ENCODE data around the gene COL8A2. TPM values are rescaled to one million over a fixed set of nuclear protein-coding genes. Genes with fewer than 3 reads are reported as not detected.

COL8A2 gene
- polyA plus RNA-seq, 1 donor from 2014 or later = not detected

- H2AFZ ChIP-seq (ENCODE audit: low read depth, low read length) = no peak overlapping the region
- peak overlapping the region; percentile 76 for H3K4me2 ChIP-seq (ENCODE audit: low read length)
- no peaks in the 10 kb centered on the region for H3F3A ChIP-seq (ENCODE audit: insufficient read depth, low read length, poor library complexity, severe bottlenecking)
- H3K4me3 ChIP-seq (ENCODE audit: low read length) = peak overlapping the region; percentile 63
- H3K27ac ChIP-seq (ENCODE audit: low read length) = no peak overlapping the region
- no peaks in the 10 kb centered on the region for H3K36me3 ChIP-seq (ENCODE audit: insufficient read depth, low read length)
- H4K20me1 ChIP-seq (ENCODE audit: insufficient read depth) = peaks cover 40% of the 10 kb centered on the region
- H3K9me3 ChIP-seq (ENCODE audit: low read length) = no peaks in the 10 kb centered on the region
- peak overlapping the region; percentile 38 for H3K9ac ChIP-seq (ENCODE audit: low read length)
- no peaks in the 10 kb centered on the region for H3K9me2 ChIP-seq (ENCODE audit: insufficient read depth, low read length)
- peaks cover 94% of the 10 kb centered on the region for H3K79me2 ChIP-seq (replicated peaks; ENCODE audit: insufficient read depth, low read length)
- no peak for TF ChIP-seq MXI1 (conservative IDR thresholded peaks at IDR 0.05; ENCODE audit: poor library complexity, severe bottlenecking)
- TF ChIP-seq TAF1 (IDR thresholded peaks at IDR 0.05; ENCODE audit: low read depth) = no peak
- TF ChIP-seq REST (IDR thresholded peaks at IDR 0.05; ENCODE audit: borderline replicate concordance) = no peak
- no peak for TF ChIP-seq SMC3 (conservative IDR thresholded peaks at IDR 0.05; ENCODE audit: poor library complexity)
- TF ChIP-seq EP300 (conservative IDR thresholded peaks at IDR 0.05; ENCODE audit: poor library complexity, severe bottlenecking) = no peak
- no peak for TF ChIP-seq RAD21 (conservative IDR thresholded peaks at IDR 0.05)
- no peak for TF ChIP-seq CTCF (IDR thresholded peaks at IDR 0.05; ENCODE audit: poor library complexity, severe bottlenecking)
- no peak for TF ChIP-seq EZH2 (IDR thresholded peaks at IDR 0.05; ENCODE audit: borderline replicate concordance, insufficient read depth, low read length, poor library complexity, severe bottlenecking)
- H3K27me3 ChIP-seq (ENCODE audit: insufficient read depth, low read depth, low read length) = no peaks in the 10 kb centered on the region
Measured at GRCh38 chr1:36161641-36162531, 36.9 kb upstream of the COL8A2 start.

- Histone ChIP-seq H3K36me3 (ENCODE audit: insufficient read depth, low read length) (no peaks in the 10 kb centered on the region), H3K27me3 (ENCODE audit: insufficient read depth, low read depth, low read length) (no peaks in the 10 kb centered on the region), H3K9ac (ENCODE audit: low read length) (peak overlapping the region; percentile 38), H3F3A (ENCODE audit: insufficient read depth, low read length, poor library complexity, severe bottlenecking) (no peaks in the 10 kb centered on the region), H3K9me2 (ENCODE audit: insufficient read depth, low read length) (no peaks in the 10 kb centered on the region), H3K4me3 (ENCODE audit: low read length) (peak overlapping the region; percentile 63), H3K4me2 (ENCODE audit: low read length) (peak overlapping the region; percentile 76), H4K20me1 (ENCODE audit: insufficient read depth) (peaks cover 36% of the 10 kb centered on the region), H3K79me2 (replicated peaks; ENCODE audit: insufficient read depth, low read length) (peaks cover 96% of the 10 kb centered on the region), H3K27ac (ENCODE audit: low read length) (no peak overlapping the region), H3K9me3 (ENCODE audit: low read length) (no peaks in the 10 kb centered on the region), H2AFZ (ENCODE audit: low read depth, low read length) (no peak overlapping the region)
- no peak for TF ChIP-seq EZH2 (IDR thresholded peaks at IDR 0.05; ENCODE audit: borderline replicate concordance, insufficient read depth, low read length, poor library complexity, severe bottlenecking)
- peak; percentile 25 for TF ChIP-seq CTCF (IDR thresholded peaks at IDR 0.05; ENCODE audit: poor library complexity, severe bottlenecking)
Measured at GRCh38 chr1:36160949-36161485, 36.0 kb upstream of the COL8A2 start.

All from neural cell (in vitro differentiated cells).